H9 (cell line): Measurements from ENCODE around the gene UNCX. TPM values are rescaled to one million over a fixed set of nuclear protein-coding genes. Genes with fewer than 3 reads are reported as not detected.

Experiments used
- DNase-seq: peaks from one replicate; pipeline ENCODE4 v3.0.0-alpha.2; 2017
- H2AFZ ChIP-seq: one replicate; pipeline ENCODE4 v1.6.1; 2013; ENCODE audit warnings: mild to moderate bottlenecking, low read length, control low read depth, moderate library complexity
- H2AK5ac ChIP-seq: 2 replicates; pipeline ENCODE4 v1.6.1; 2013; ENCODE audit warnings: low read length, control low read depth, mixed read lengths; ENCODE audit not compliant: insufficient read length
- H2BK120ac ChIP-seq: one replicate; pipeline ENCODE4 v1.6.1; 2013; ENCODE audit warnings: low read depth, mild to moderate bottlenecking, low read length, control low read depth, inconsistent platforms; ENCODE audit not compliant: poor library complexity, severe bottlenecking
- H2BK12ac ChIP-seq: 2 replicates; pipeline ENCODE4 v1.6.1; 2013; ENCODE audit warnings: low read length, control low read depth, mixed read lengths, low read depth; ENCODE audit not compliant: insufficient read length
- H2BK15ac ChIP-seq: 2 replicates; pipeline ENCODE4 v1.6.1; 2013; ENCODE audit warnings: low read depth, low read length, control low read depth
- H2BK20ac ChIP-seq: one replicate; pipeline ENCODE4 v1.6.1; 2013; ENCODE audit warnings: low read depth, mild to moderate bottlenecking, low read length, control low read depth, inconsistent platforms; ENCODE audit not compliant: poor library complexity, severe bottlenecking
- H2BK5ac ChIP-seq: 2 replicates; pipeline ENCODE4 v1.6.1; 2013; ENCODE audit warnings: low read length, control low read depth, mixed read lengths; ENCODE audit not compliant: insufficient read length
- H3K14ac ChIP-seq: 2 replicates; pipeline ENCODE4 v1.6.1; 2013; ENCODE audit warnings: low read length, control low read depth; ENCODE audit not compliant: insufficient read depth
- H3K18ac ChIP-seq: 2 replicates; pipeline ENCODE4 v1.6.1; 2013; ENCODE audit warnings: low read depth, mild to moderate bottlenecking, mixed read lengths, low read length, control low read depth; ENCODE audit not compliant: insufficient read length
- H3K23ac ChIP-seq: 2 replicates; pipeline ENCODE4 v1.6.1; 2013; ENCODE audit warnings: low read length, control low read depth, mixed read lengths, low read depth; ENCODE audit not compliant: insufficient read length
- H3K23me2 ChIP-seq: 2 replicates; pipeline ENCODE4 v1.6.1; 2013; ENCODE audit warnings: low read depth, mild to moderate bottlenecking, mixed read lengths, low read length, control low read depth; ENCODE audit not compliant: insufficient read length, poor library complexity, severe bottlenecking
- H3K27ac ChIP-seq: 2 replicates; pipeline ENCODE4 v1.5.1; 2013; ENCODE audit warnings: low read length, control low read depth, mixed read lengths, low read depth; ENCODE audit not compliant: insufficient read length
- H3K27me3 ChIP-seq: 2 replicates; pipeline ENCODE4 v1.6.1; 2013; ENCODE audit warnings: low read length, control low read depth, inconsistent platforms; ENCODE audit not compliant: insufficient read depth
- H3K4ac ChIP-seq: 2 replicates; pipeline ENCODE4 v1.6.1; 2013; ENCODE audit warnings: low read depth, mild to moderate bottlenecking, control low read depth, inconsistent platforms, low read length, moderate library complexity
- H3K4me1 ChIP-seq: 2 replicates; pipeline ENCODE4 v1.6.1; 2013; ENCODE audit warnings: low read length, control low read depth, inconsistent platforms; ENCODE audit not compliant: insufficient read depth
- H3K4me2 ChIP-seq: 2 replicates; pipeline ENCODE4 v1.6.1; 2013; ENCODE audit warnings: low read length, control low read depth, mixed read lengths; ENCODE audit not compliant: insufficient read length, insufficient read depth
- H3K56ac ChIP-seq: 2 replicates; pipeline ENCODE4 v1.6.1; 2013; ENCODE audit warnings: low read depth, mild to moderate bottlenecking, mixed read lengths, low read length, control low read depth; ENCODE audit not compliant: insufficient read length
- H3K79me1 ChIP-seq: 2 replicates; pipeline ENCODE4 v1.6.1; 2013; ENCODE audit warnings: low read depth, mild to moderate bottlenecking, moderate library complexity, low read length, control low read depth, inconsistent platforms; ENCODE audit not compliant: insufficient read depth, poor library complexity, severe bottlenecking
- H3K79me2 ChIP-seq: 2 replicates; pipeline ENCODE4 v1.6.1; 2013; ENCODE audit warnings: low read length, control low read depth, inconsistent platforms; ENCODE audit not compliant: insufficient read depth
- H3K9ac ChIP-seq: 2 replicates; pipeline ENCODE4 v1.6.1; 2013; ENCODE audit warnings: low read length, control low read depth, mixed read lengths; ENCODE audit not compliant: insufficient read length; ENCODE audit errors: extremely low read depth
- H3K9me3 ChIP-seq: one replicate; pipeline ENCODE4 v1.6.1; 2013; ENCODE audit warnings: low read depth, low read length, inconsistent platforms; ENCODE audit not compliant: control insufficient read depth
- H3T11ph ChIP-seq: one replicate; pipeline ENCODE4 v1.6.1; 2013; ENCODE audit warnings: mild to moderate bottlenecking, low read length, control low read depth, inconsistent platforms
- H4K20me1 ChIP-seq: one replicate; pipeline ENCODE4 v1.6.1; 2013; ENCODE audit not compliant: control insufficient read depth, insufficient read length, insufficient read depth
- H4K5ac ChIP-seq: 2 replicates; pipeline ENCODE4 v1.6.1; 2013; ENCODE audit warnings: low read depth, mild to moderate bottlenecking, mixed read lengths, low read length, control low read depth; ENCODE audit not compliant: insufficient read length
- H4K8ac ChIP-seq: replicated peaks from 2 replicates; pipeline ENCODE4 v1.6.1; 2013; ENCODE audit warnings: low read length, control low read depth, mixed read lengths, low read depth; ENCODE audit not compliant: insufficient read length
- H4K91ac ChIP-seq: 2 replicates; pipeline ENCODE4 v1.6.1; 2013; ENCODE audit warnings: low read depth, mild to moderate bottlenecking, moderate library complexity, mixed read lengths, low read length, control low read depth; ENCODE audit not compliant: insufficient read length
- H3K27ac Mint-ChIP-seq, 3 experiments: 2 replicates in 2 of 3; 3 replicates in 1 of 3; pipeline ENCODE4 v1.8.0; 2020 to 2021; ENCODE audit warnings: mixed read lengths in 3 of 3, mild to moderate bottlenecking in 1 of 3, moderate library complexity in 1 of 3
- H3K27me3 Mint-ChIP-seq: 2 replicates; pipeline ENCODE4 v1.8.0; 2021; ENCODE audit warnings: low read depth, mild to moderate bottlenecking, moderate library complexity, mixed read lengths
- H3K36me3 Mint-ChIP-seq, 3 experiments: 2 replicates in 2 of 3; 3 replicates in 1 of 3; pipeline ENCODE4 v1.8.0; 2020 to 2021; ENCODE audit warnings: low read depth in 3 of 3, mixed read lengths in 3 of 3; ENCODE audit not compliant: insufficient read depth in 1 of 3
- H3K4me1 Mint-ChIP-seq, 2 experiments: 2 replicates each; pipeline ENCODE4 v1.8.0; 2020; ENCODE audit warnings: mixed read lengths in 2 of 2
- H3K4me3 Mint-ChIP-seq, 2 experiments: 2 replicates in 1 of 2; 3 replicates in 1 of 2; pipeline ENCODE4 v1.8.0; 2020 to 2021; ENCODE audit warnings: mild to moderate bottlenecking in 2 of 2, mixed read lengths in 2 of 2, moderate library complexity in 1 of 2
- H3K9me3 Mint-ChIP-seq, 2 experiments: 2 replicates in 1 of 2; 3 replicates in 1 of 2; pipeline ENCODE4 v1.8.0; 2020; ENCODE audit warnings: mild to moderate bottlenecking in 2 of 2, mixed read lengths in 2 of 2, moderate library complexity in 1 of 2
- WGBS: extraction: QIAGEN DNeasy Blood & Tissue Kit; methylation state at CpG from one replicate; pipeline ENCODE4 v1.1.7; 2013; ENCODE audit warnings: missing lambda C conversion rate, low lambda C conversion rate, mixed read lengths; ENCODE audit not compliant: insufficient read length; ENCODE audit errors: extremely low coverage; 5-methylcytosine and 5-hydroxymethylcytosine counted together
- total RNA-seq: library from RNA; stranded (reverse); gene quantifications from 2 replicates; pipeline ENCODE4 v1.2.1, GENCODE V29; 2021
- TF ChIP-seq, protein P1 (sequence below): fragments of 200-600 bp; sonication (generic); conservative IDR thresholded peaks from 3 replicates; pipeline ENCODE4 v1.8.0; 2021; ENCODE audit warnings: antibody characterized with exemption, mild to moderate bottlenecking

Gene UNCX
- total RNA-seq, 1 experiment from 2014 or later, result not detected

DNA sequence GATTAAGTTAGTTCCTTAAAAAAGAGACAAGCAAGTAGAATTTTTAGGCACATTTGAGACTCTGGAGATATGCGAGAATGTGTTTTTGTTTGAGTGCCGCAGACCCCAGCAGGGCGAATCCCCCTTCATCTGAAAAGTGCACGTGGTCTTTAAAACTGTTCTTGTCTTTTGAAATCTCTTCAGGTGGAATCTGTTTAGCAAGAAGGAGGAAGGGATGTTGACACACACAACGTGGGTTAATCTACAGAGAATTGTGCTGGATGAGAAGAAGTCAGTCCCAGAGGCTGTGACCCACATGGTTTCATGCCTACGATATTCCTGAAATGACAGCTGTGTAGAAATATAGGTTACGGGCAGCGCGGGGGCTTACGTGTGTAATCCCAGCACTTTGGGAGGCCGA is 45.5 kb upstream of the UNCX start:
- Histone ChIP-seq H2BK120ac (no peak overlapping the region), H3K9ac (no peak overlapping the region), H4K8ac (no peak overlapping the region), H2BK15ac (no peak overlapping the region), H2BK12ac (no peak overlapping the region), H4K91ac (no peak overlapping the region), H3K14ac (no peak overlapping the region), H2BK5ac (no peak overlapping the region), H2BK20ac (no peak overlapping the region), H3K18ac (no peak overlapping the region), H3K79me1 (no peaks in the 10 kb centered on the region), H2AFZ (no peak overlapping the region), H3K56ac (no peak overlapping the region), H3K9me3 (no peaks in the 10 kb centered on the region), H3K4me1 (no peaks in the 10 kb centered on the region), H2AK5ac (no peak overlapping the region), H4K5ac (no peak overlapping the region), H4K20me1 (no peaks in the 10 kb centered on the region), H3K23me2 (no peaks in the 10 kb centered on the region), H3K4me2 (no peak overlapping the region), H3K79me2 (no peaks in the 10 kb centered on the region), H3K23ac (no peak overlapping the region), H3K27me3 (no peaks in the 10 kb centered on the region), H3K4ac (no peak overlapping the region), H3K27ac (no peak overlapping the region), H3T11ph (no peak overlapping the region)
- Mint-ChIP-seq H3K27ac (no peak overlapping the region), H3K4me1 (peaks cover 0 to 2% of the 10 kb centered on the region in 2 experiments; a peak in 1 of 4 replicates), H3K27me3 (peaks cover 65% of the 10 kb centered on the region), H3K4me3 (no peak overlapping the region), H3K9me3 (peaks cover 13 to 14% of the 10 kb centered on the region in 2 experiments), H3K36me3 (no peaks in the 10 kb centered on the region; a peak in 1 of 7 replicates)
- DNase-seq, result no peak
- TF ChIP-seq, protein P1, sequence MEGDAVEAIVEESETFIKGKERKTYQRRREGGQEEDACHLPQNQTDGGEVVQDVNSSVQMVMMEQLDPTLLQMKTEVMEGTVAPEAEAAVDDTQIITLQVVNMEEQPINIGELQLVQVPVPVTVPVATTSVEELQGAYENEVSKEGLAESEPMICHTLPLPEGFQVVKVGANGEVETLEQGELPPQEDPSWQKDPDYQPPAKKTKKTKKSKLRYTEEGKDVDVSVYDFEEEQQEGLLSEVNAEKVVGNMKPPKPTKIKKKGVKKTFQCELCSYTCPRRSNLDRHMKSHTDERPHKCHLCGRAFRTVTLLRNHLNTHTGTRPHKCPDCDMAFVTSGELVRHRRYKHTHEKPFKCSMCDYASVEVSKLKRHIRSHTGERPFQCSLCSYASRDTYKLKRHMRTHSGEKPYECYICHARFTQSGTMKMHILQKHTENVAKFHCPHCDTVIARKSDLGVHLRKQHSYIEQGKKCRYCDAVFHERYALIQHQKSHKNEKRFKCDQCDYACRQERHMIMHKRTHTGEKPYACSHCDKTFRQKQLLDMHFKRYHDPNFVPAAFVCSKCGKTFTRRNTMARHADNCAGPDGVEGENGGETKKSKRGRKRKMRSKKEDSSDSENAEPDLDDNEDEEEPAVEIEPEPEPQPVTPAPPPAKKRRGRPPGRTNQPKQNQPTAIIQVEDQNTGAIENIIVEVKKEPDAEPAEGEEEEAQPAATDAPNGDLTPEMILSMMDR, result no peak
- no CpG with 5 or more reads among the region's 11 CpGs for WGBS
